WTC11 (cell line): ENCODE data around the gene PCIF1. TPM values are rescaled to one million over a fixed set of nuclear protein-coding genes. Genes with fewer than 3 reads are reported as not detected.

Experiments used
- ATAC-seq: fragments of 200-7000 bp; cut with Tn5 transposase; 2 replicates; pipeline ENCODE4 v1.10.0; 2021; ENCODE audit warnings: mild to moderate bottlenecking, moderate library complexity
- CTCF ChIA-PET: fragments of 300-600 bp; sonication (Branson Sonifier 250); formaldehyde crosslinking; loops from one replicate; lab custom pipeline; 2021; ENCODE audit warnings: antibody characterized with exemption; lab: Charles Lee
- POLR2A ChIA-PET: fragments of 350-600 bp; sonication (Branson Sonifier 250); formaldehyde crosslinking; loops from one replicate; lab custom pipeline; 2021; ENCODE audit warnings: antibody characterized with exemption; lab: Charles Lee
- DNase-seq: peaks from one replicate; pipeline ENCODE4 v3.0.0; 2021; ENCODE audit warnings: low spot score
- H3K27ac Mint-ChIP-seq: 2 replicates; pipeline ENCODE4 v1.8.0; 2021; ENCODE audit warnings: mixed read lengths
- H3K27me3 Mint-ChIP-seq: 2 replicates; pipeline ENCODE4 v1.8.0; 2021; ENCODE audit warnings: low read depth, mild to moderate bottlenecking, moderate library complexity, mixed read lengths
- H3K36me3 Mint-ChIP-seq: 2 replicates; pipeline ENCODE4 v1.8.0; 2021; ENCODE audit warnings: mixed read lengths
- H3K4me1 Mint-ChIP-seq: 2 replicates; pipeline ENCODE4 v1.8.0; 2022; ENCODE audit warnings: mixed read lengths
- H3K4me3 Mint-ChIP-seq: 2 replicates; pipeline ENCODE4 v1.8.0; 2021; ENCODE audit warnings: mild to moderate bottlenecking, moderate library complexity, mixed read lengths
- H3K9me3 Mint-ChIP-seq: 2 replicates; pipeline ENCODE4 v1.8.0; 2021; ENCODE audit warnings: mixed read lengths
- EMX1 ChIP-seq: fragments of 250-450 bp; sonication (Bioruptor Pico); IDR thresholded peaks from 2 replicates; pipeline ENCODE4 v1.8.0; 2021; ENCODE audit warnings: mild to moderate bottlenecking
- FOXK1 ChIP-seq: sonication (generic); formaldehyde crosslinking; IDR thresholded peaks from 2 replicates; pipeline ENCODE4 v1.8.0; 2022; ENCODE audit warnings: mild to moderate bottlenecking, moderate library complexity, missing genetic modification reagents
- NFE2L1 ChIP-seq: sonication (generic); formaldehyde crosslinking; IDR thresholded peaks from 2 replicates; pipeline ENCODE4 v1.8.1; 2023; ENCODE audit warnings: missing genetic modification reagents
- NFYB ChIP-seq: sonication (generic); formaldehyde crosslinking; conservative IDR thresholded peaks from 2 replicates; pipeline ENCODE4 v1.8.0; 2022; ENCODE audit warnings: low read depth, missing genetic modification reagents
- SP1 ChIP-seq: sonication (generic); formaldehyde crosslinking; conservative IDR thresholded peaks from 2 replicates; pipeline ENCODE4 v1.8.1; 2022; ENCODE audit warnings: missing genetic modification reagents
- ZNF423 ChIP-seq: fragments of 250-450 bp; sonication (Bioruptor Pico); IDR thresholded peaks from 2 replicates; pipeline ENCODE4 v2.1.2; 2022; ENCODE audit warnings: mild to moderate bottlenecking, moderate library complexity
- total RNA-seq: library from RNA; stranded (reverse); gene quantifications from 3 replicates; pipeline ENCODE4 v1.2.3, GENCODE V29; 2021
- TF ChIP-seq, protein P1 (sequence below): sonication (generic); formaldehyde crosslinking; conservative IDR thresholded peaks from 2 replicates; pipeline ENCODE4 v1.8.1; 2022; ENCODE audit warnings: mild to moderate bottlenecking, missing genetic modification reagents
- TF ChIP-seq, protein P2 (sequence below): sonication (generic); formaldehyde crosslinking; IDR thresholded peaks from 2 replicates; pipeline ENCODE4 v1.8.0; 2023; ENCODE audit warnings: missing genetic modification reagents
- TF ChIP-seq, protein P3 (sequence below): sonication (generic); formaldehyde crosslinking; IDR thresholded peaks from 2 replicates; pipeline ENCODE4 v1.8.1; 2023; ENCODE audit warnings: mild to moderate bottlenecking, missing genetic modification reagents, borderline replicate concordance
- TF ChIP-seq, protein P4 (sequence below): sonication (generic); formaldehyde crosslinking; IDR thresholded peaks from 2 replicates; pipeline ENCODE4 v1.8.0; 2022; ENCODE audit warnings: mild to moderate bottlenecking, missing genetic modification reagents
- TF ChIP-seq, protein P5 (sequence below): sonication (generic); formaldehyde crosslinking; IDR thresholded peaks from 2 replicates; pipeline ENCODE4 v1.8.0; 2023; ENCODE audit warnings: mild to moderate bottlenecking, missing genetic modification reagents
- TF ChIP-seq, protein P6 (sequence below): sonication (generic); formaldehyde crosslinking; IDR thresholded peaks from 2 replicates; pipeline ENCODE4 v1.8.1; 2022; ENCODE audit warnings: mild to moderate bottlenecking, missing genetic modification reagents, moderate library complexity, borderline replicate concordance

Gene PCIF1
- total RNA-seq, 1 experiment from 2014 or later: 42.2 TPM

DNA sequence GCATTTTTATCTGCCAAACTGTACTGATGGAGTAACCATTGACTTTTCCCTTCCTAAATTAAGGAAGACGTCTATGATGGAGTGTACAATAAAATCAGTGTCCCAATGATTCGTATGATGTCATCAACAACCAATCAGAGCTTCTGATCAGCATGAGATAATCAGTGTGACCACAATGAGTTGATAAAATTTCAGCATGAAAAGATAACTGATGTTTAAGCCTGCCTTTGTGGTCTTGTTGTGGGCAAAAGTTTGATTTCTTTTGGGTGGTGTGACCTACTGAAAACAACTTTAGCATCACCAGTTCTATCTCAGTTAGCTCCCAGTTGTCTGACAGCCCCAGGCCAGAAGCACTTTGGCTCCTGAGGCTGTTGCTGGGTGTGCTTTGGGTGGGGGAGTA, 3.3 kb downstream of the PCIF1 start (continued):
- TF ChIP-seq, protein P1, sequence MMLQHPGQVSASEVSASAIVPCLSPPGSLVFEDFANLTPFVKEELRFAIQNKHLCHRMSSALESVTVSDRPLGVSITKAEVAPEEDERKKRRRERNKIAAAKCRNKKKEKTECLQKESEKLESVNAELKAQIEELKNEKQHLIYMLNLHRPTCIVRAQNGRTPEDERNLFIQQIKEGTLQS (CRISPR knock-in tag): no peak
- TF ChIP-seq EMX1 (CRISPR knock-in tag): no peak

DNA sequence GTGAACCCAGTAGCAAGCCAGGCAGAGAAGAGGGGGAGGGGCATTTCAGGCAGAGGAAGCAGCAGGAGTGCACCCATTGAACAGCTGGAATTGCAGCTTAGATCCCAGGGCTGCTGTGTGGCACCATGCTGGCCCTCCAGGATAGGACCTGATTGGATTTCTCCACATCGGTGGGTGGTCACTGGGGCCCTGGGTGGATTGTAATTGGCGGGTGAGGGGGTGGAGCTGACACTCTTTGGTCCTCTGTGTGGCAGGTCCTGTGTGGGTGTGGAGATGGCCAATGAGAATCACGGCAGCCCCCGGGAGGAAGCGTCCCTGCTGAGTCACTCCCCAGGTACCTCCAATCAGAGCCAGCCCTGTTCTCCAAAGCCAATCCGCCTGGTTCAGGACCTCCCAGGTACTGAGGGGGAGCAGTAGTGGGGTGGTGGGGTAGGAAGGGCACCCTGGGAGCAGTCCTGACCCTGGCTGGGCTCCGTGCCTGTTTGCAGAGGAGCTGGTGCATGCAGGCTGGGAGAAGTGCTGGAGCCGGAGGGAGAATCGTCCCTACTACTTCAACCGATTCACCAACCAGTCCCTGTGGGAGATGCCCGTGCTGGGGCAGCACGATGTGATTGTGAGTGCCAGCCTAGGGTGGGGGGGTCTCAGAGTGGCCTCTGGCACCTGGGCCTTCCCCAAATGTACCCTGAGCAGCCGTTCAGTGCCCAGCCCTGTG, 4.4 kb downstream of the PCIF1 start:
- DNase-seq: peak; percentile 54
- ATAC-seq: peak; percentile 29
- Mint-ChIP-seq H3K9me3 (no peaks in the 10 kb centered on the region), H3K27me3 (no peaks in the 10 kb centered on the region), H3K36me3 (peaks cover 41% of the 10 kb centered on the region), H3K4me3 (peak overlapping the region; percentile 34; the same call in 1 of the 2 replicates), H3K27ac (peak overlapping the region; percentile 89), H3K4me1 (peaks cover 27% of the 10 kb centered on the region)
- POLR2A ChIA-PET: interaction anchor here (0.6 to 1.0 kb wide), 3 partner anchors 13 to 28 kb away, joined by 3 read pairs; partner anchors contain the start of gene PLTP
- CTCF ChIA-PET: interaction anchor here (0.8 to 5.0 kb wide), 5 partner anchors 19 to 74 kb away, joined by 3 to 48 read pairs (median 11); partner anchors contain the start of gene PLTP
- 0 out of 2 replicates have a peak, but pooled peaks have one; percentile 29 for TF ChIP-seq NFE2L1 (CRISPR knock-in tag)
- TF ChIP-seq, protein P2, sequence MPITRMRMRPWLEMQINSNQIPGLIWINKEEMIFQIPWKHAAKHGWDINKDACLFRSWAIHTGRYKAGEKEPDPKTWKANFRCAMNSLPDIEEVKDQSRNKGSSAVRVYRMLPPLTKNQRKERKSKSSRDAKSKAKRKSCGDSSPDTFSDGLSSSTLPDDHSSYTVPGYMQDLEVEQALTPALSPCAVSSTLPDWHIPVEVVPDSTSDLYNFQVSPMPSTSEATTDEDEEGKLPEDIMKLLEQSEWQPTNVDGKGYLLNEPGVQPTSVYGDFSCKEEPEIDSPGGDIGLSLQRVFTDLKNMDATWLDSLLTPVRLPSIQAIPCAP (CRISPR knock-in tag): 0 out of 2 replicates have a peak, but pooled peaks have one; percentile 24
- TF ChIP-seq, protein P3, sequence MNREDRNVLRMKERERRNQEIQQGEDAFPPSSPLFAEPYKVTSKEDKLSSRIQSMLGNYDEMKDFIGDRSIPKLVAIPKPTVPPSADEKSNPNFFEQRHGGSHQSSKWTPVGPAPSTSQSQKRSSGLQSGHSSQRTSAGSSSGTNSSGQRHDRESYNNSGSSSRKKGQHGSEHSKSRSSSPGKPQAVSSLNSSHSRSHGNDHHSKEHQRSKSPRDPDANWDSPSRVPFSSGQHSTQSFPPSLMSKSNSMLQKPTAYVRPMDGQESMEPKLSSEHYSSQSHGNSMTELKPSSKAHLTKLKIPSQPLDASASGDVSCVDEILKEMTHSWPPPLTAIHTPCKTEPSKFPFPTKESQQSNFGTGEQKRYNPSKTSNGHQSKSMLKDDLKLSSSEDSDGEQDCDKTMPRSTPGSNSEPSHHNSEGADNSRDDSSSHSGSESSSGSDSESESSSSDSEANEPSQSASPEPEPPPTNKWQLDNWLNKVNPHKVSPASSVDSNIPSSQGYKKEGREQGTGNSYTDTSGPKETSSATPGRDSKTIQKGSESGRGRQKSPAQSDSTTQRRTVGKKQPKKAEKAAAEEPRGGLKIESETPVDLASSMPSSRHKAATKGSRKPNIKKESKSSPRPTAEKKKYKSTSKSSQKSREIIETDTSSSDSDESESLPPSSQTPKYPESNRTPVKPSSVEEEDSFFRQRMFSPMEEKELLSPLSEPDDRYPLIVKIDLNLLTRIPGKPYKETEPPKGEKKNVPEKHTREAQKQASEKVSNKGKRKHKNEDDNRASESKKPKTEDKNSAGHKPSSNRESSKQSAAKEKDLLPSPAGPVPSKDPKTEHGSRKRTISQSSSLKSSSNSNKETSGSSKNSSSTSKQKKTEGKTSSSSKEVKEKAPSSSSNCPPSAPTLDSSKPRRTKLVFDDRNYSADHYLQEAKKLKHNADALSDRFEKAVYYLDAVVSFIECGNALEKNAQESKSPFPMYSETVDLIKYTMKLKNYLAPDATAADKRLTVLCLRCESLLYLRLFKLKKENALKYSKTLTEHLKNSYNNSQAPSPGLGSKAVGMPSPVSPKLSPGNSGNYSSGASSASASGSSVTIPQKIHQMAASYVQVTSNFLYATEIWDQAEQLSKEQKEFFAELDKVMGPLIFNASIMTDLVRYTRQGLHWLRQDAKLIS (CRISPR knock-in tag): no peak
- peak; percentile 99 for TF ChIP-seq ZNF423 (CRISPR knock-in tag)
- TF ChIP-seq FOXK1 (CRISPR knock-in tag): no peak
- TF ChIP-seq, protein P4, sequence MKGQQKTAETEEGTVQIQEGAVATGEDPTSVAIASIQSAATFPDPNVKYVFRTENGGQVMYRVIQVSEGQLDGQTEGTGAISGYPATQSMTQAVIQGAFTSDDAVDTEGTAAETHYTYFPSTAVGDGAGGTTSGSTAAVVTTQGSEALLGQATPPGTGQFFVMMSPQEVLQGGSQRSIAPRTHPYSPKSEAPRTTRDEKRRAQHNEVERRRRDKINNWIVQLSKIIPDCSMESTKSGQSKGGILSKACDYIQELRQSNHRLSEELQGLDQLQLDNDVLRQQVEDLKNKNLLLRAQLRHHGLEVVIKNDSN (CRISPR knock-in tag): no peak
- TF ChIP-seq, protein P5, sequence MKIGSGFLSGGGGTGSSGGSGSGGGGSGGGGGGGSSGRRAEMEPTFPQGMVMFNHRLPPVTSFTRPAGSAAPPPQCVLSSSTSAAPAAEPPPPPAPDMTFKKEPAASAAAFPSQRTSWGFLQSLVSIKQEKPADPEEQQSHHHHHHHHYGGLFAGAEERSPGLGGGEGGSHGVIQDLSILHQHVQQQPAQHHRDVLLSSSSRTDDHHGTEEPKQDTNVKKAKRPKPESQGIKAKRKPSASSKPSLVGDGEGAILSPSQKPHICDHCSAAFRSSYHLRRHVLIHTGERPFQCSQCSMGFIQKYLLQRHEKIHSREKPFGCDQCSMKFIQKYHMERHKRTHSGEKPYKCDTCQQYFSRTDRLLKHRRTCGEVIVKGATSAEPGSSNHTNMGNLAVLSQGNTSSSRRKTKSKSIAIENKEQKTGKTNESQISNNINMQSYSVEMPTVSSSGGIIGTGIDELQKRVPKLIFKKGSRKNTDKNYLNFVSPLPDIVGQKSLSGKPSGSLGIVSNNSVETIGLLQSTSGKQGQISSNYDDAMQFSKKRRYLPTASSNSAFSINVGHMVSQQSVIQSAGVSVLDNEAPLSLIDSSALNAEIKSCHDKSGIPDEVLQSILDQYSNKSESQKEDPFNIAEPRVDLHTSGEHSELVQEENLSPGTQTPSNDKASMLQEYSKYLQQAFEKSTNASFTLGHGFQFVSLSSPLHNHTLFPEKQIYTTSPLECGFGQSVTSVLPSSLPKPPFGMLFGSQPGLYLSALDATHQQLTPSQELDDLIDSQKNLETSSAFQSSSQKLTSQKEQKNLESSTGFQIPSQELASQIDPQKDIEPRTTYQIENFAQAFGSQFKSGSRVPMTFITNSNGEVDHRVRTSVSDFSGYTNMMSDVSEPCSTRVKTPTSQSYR (CRISPR knock-in tag): 0 out of 2 replicates have a peak, but pooled peaks have one; percentile 33
- TF ChIP-seq SP1 (CRISPR knock-in tag): peak; percentile 15; the same call in 1 of the 2 replicates
- peak; percentile 44 for TF ChIP-seq NFYB (CRISPR knock-in tag)
- TF ChIP-seq, protein P6, sequence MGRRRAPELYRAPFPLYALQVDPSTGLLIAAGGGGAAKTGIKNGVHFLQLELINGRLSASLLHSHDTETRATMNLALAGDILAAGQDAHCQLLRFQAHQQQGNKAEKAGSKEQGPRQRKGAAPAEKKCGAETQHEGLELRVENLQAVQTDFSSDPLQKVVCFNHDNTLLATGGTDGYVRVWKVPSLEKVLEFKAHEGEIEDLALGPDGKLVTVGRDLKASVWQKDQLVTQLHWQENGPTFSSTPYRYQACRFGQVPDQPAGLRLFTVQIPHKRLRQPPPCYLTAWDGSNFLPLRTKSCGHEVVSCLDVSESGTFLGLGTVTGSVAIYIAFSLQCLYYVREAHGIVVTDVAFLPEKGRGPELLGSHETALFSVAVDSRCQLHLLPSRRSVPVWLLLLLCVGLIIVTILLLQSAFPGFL (CRISPR knock-in tag): no peak
